B cell (primary cell): Measurements from ENCODE around the gene C12orf56. TPM values are rescaled to one million over a fixed set of nuclear protein-coding genes. Genes with fewer than 3 reads are reported as not detected.

Experiments
- ATAC-seq: fragments of 200-7000 bp; cut with Tn5 transposase; one replicate; pipeline ENCODE4 v1.10.0; 2021; ENCODE audit warnings: low read depth, mild to moderate bottlenecking, moderate number of reproducible peaks, moderate library complexity
- CTCF ChIA-PET: fragments of 350-600 bp; sonication (Branson Sonifier 250); formaldehyde crosslinking; loops from one replicate; lab custom pipeline; 2021; ENCODE audit warnings: antibody characterized with exemption, inconsistent platforms; lab: Charles Lee
- POLR2A ChIA-PET: fragments of 350-600 bp; sonication (Branson Sonifier 250); formaldehyde crosslinking; loops from one replicate; lab custom pipeline; 2021; ENCODE audit warnings: antibody characterized with exemption; lab: Charles Lee
- DNase-seq: peaks from one replicate; pipeline ENCODE4 v3.0.0; 2013
- H2AFZ ChIP-seq: 2 replicates; pipeline ENCODE4 v1.6.1; 2012; ENCODE audit warnings: mild to moderate bottlenecking, low read depth, low read length; ENCODE audit not compliant: insufficient read depth, poor library complexity, severe bottlenecking
- H3K27ac ChIP-seq, 2 donors: 1 replicate in 1 of 2; 2 replicates in 1 of 2; pipeline ENCODE4 v1.5.1; 2012 to 2013; ENCODE audit warnings: low read length in 2 of 2, mild to moderate bottlenecking in 2 of 2, moderate library complexity in 1 of 2
- H3K27me3 ChIP-seq, 4 experiments: fragments of 200-600 bp in 1 of 4; sonication (generic) in 1 of 4; replicated peaks in 1 of 4; 1 replicate in 2 of 4; 2 replicates in 2 of 4; pipeline versions ENCODE4 v1.6.1 to v1.7.0; 2013 to 2016; ENCODE audit warnings: low read length in 3 of 4, mild to moderate bottlenecking in 2 of 4, mixed read lengths in 1 of 4, moderate library complexity in 1 of 4; ENCODE audit not compliant: insufficient read depth in 4 of 4, control insufficient read depth in 3 of 4; ENCODE audit errors: control extremely low read depth in 1 of 4
- H3K36me3 ChIP-seq, 2 experiments: replicated peaks in 1 of 2; 1 replicate in 1 of 2; 2 replicates in 1 of 2; pipeline versions ENCODE4 v1.6.1 to v1.7.1; 2013; ENCODE audit warnings: low read length in 1 of 2; ENCODE audit not compliant: insufficient read depth in 2 of 2, control insufficient read depth in 1 of 2; ENCODE audit errors: control extremely low read depth in 1 of 2, extremely low read depth in 1 of 2
- H3K4me1 ChIP-seq, 2 donors: fragments of 200-600 bp in 1 of 2; sonication (generic) in 1 of 2; 1 replicate in 1 of 2; 2 replicates in 1 of 2; pipeline versions ENCODE4 v1.5.1 to v1.6.1; 2013 to 2017; ENCODE audit warnings: low read length in 2 of 2; ENCODE audit not compliant: control insufficient read depth in 2 of 2, insufficient read depth in 2 of 2
- H3K4me2 ChIP-seq: replicated peaks from 2 replicates; pipeline ENCODE3; 2012; ENCODE audit warnings: mild to moderate bottlenecking, low read depth, low read length; ENCODE audit not compliant: poor library complexity, severe bottlenecking
- H3K4me3 ChIP-seq, 5 experiments: fragments of 200-600 bp in 1 of 5; sonication (generic) in 1 of 5; 1 replicate in 3 of 5; 2 replicates in 2 of 5; pipeline versions ENCODE4 v1.5.1 to v1.7.0; 2011 to 2016; ENCODE audit warnings: low read length in 4 of 5, mild to moderate bottlenecking in 4 of 5, low read depth in 2 of 5, control low read depth in 1 of 5, moderate library complexity in 1 of 5; ENCODE audit not compliant: insufficient read depth in 1 of 5; ENCODE audit errors: control extremely low read depth in 1 of 5, extremely low read depth in 1 of 5
- H3K79me2 ChIP-seq: fragments of 200-600 bp; sonication (generic); one replicate; pipeline ENCODE4 v1.6.0; 2016; ENCODE audit warnings: low read length; ENCODE audit not compliant: control insufficient read depth, insufficient read depth
- H3K9ac ChIP-seq: fragments of 200-600 bp; sonication (generic); 2 replicates; pipeline ENCODE4 v1.6.1; 2017; ENCODE audit warnings: mild to moderate bottlenecking, low read length, moderate library complexity
- H3K9me3 ChIP-seq, 3 donors: one replicate each; pipeline versions ENCODE4 v1.6.1 to v1.7.1; 2013; ENCODE audit warnings: low read length in 2 of 3; ENCODE audit not compliant: control insufficient read depth in 2 of 3, insufficient read depth in 1 of 3; ENCODE audit errors: control extremely low read depth in 1 of 3
- H4K20me1 ChIP-seq: 2 replicates; pipeline ENCODE4 v1.6.0; 2012; ENCODE audit warnings: mild to moderate bottlenecking, low read length; ENCODE audit not compliant: insufficient read depth, control insufficient read depth, poor library complexity, severe bottlenecking
- H3K27ac Mint-ChIP-seq: one replicate; pipeline ENCODE4 v1.8.0; 2021; ENCODE audit warnings: mixed read lengths
- H3K27me3 Mint-ChIP-seq: one replicate; pipeline ENCODE4 v1.8.0; 2021; ENCODE audit warnings: mixed read lengths
- H3K4me1 Mint-ChIP-seq: one replicate; pipeline ENCODE4 v1.8.0; 2021; ENCODE audit warnings: mixed read lengths
- H3K4me3 Mint-ChIP-seq: one replicate; pipeline ENCODE4 v1.8.0; 2021; ENCODE audit warnings: mixed read lengths
- H3K9me3 Mint-ChIP-seq: one replicate; pipeline ENCODE4 v1.8.0; 2022; ENCODE audit warnings: mixed read lengths; ENCODE audit not compliant: insufficient read depth
- EZH2 ChIP-seq: IDR thresholded peaks from 2 replicates; pipeline ENCODE4 v1.6.1; 2012; ENCODE audit warnings: borderline replicate concordance, low read depth, mild to moderate bottlenecking, moderate library complexity, low read length; ENCODE audit not compliant: insufficient read depth, poor library complexity, severe bottlenecking
- WGBS: methylation state at CpG from one replicate; pipeline ENCODE4 v1.1.5; 2013; ENCODE audit warnings: missing lambda C conversion rate; ENCODE audit not compliant: insufficient coverage; 5-methylcytosine and 5-hydroxymethylcytosine counted together
- intact Hi-C: fragments of 100-400 bp; cut with micrococcal nuclease; formaldehyde crosslinking; loops from one replicate; pipeline ENCODE4 v1.10.0; 2022
- polyA plus RNA-seq: library from polyadenylated mRNA; depleted of rRNA; stranded (reverse); fragments of >200 nt; gene quantifications from 2 replicates; pipeline ENCODE4 v1.2.3, GENCODE V29; 2012
- total RNA-seq, 2 donors: library from RNA; stranded (reverse); fragments of 120-200 nt in 1 of 2; gene quantifications; 1 replicate in 1 of 2; 2 replicates in 1 of 2; pipeline versions ENCODE4 v1.2.3 to v1.2.4, GENCODE V29; 2013 to 2022
- TF ChIP-seq, protein P1 (sequence below): fragments of 200-600 bp; IDR thresholded peaks from one replicate; pipeline ENCODE4 v1.8.0; 2022; ENCODE audit warnings: antibody characterized with exemption, mild to moderate bottlenecking

The C12orf56 gene
- total and polyA plus RNA-seq, 2 donors (not counting 1 experiment from before 2014, with no cell fraction given), result not detected

- DNase-seq (no peak), ATAC-seq (no peak)
- intact Hi-C loops, result no loop called here
- ChIA-PET POLR2A (no interaction called here), CTCF (no interaction called here)
- Histone ChIP-seq H3K27ac (no peak overlapping the region), H3K9me3 (peaks cover 0 to 4% (median 0%) of the 10 kb centered on the region in 3 donors), H3K4me2 (no peak overlapping the region), H3K27me3 (no peaks in the 10 kb centered on the region), H4K20me1 (no peaks in the 10 kb centered on the region), H3K36me3 (no peaks in the 10 kb centered on the region), H2AFZ (no peak overlapping the region), H3K9ac (no peak overlapping the region), H3K4me1 (no peaks in the 10 kb centered on the region), H3K4me3 (no peak overlapping the region), H3K79me2 (no peaks in the 10 kb centered on the region)
- no peaks in the 10 kb centered on the region for H3K27me3 Mint-ChIP-seq
- no peak for TF ChIP-seq EZH2
- TF ChIP-seq, protein P1, sequence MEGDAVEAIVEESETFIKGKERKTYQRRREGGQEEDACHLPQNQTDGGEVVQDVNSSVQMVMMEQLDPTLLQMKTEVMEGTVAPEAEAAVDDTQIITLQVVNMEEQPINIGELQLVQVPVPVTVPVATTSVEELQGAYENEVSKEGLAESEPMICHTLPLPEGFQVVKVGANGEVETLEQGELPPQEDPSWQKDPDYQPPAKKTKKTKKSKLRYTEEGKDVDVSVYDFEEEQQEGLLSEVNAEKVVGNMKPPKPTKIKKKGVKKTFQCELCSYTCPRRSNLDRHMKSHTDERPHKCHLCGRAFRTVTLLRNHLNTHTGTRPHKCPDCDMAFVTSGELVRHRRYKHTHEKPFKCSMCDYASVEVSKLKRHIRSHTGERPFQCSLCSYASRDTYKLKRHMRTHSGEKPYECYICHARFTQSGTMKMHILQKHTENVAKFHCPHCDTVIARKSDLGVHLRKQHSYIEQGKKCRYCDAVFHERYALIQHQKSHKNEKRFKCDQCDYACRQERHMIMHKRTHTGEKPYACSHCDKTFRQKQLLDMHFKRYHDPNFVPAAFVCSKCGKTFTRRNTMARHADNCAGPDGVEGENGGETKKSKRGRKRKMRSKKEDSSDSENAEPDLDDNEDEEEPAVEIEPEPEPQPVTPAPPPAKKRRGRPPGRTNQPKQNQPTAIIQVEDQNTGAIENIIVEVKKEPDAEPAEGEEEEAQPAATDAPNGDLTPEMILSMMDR, result no peak
- no peaks in the 10 kb centered on the region for H3K4me1 Mint-ChIP-seq
- no peaks in the 10 kb centered on the region for H3K9me3 Mint-ChIP-seq
- H3K4me3 Mint-ChIP-seq, result no peak overlapping the region
- WGBS, result 79% methylated on average over 2 of the region's 3 CpGs
- H3K27ac Mint-ChIP-seq, result no peak overlapping the region
Measured at GRCh38 chr12:64318605-64319004, 72.0 kb downstream of the C12orf56 start.

- Histone ChIP-seq H3K9me3 (peaks cover 0 to 4% (median 0%) of the 10 kb centered on the region in 3 donors), H3K79me2 (no peaks in the 10 kb centered on the region), H2AFZ (no peak overlapping the region), H3K4me3 (no peak overlapping the region), H3K36me3 (no peaks in the 10 kb centered on the region), H3K4me1 (no peaks in the 10 kb centered on the region), H3K9ac (no peak overlapping the region), H4K20me1 (no peaks in the 10 kb centered on the region), H3K27ac (no peak overlapping the region), H3K4me2 (no peak overlapping the region), H3K27me3 (no peaks in the 10 kb centered on the region)
- CTCF ChIA-PET, result no interaction called here
- 95% methylated on average over 3 of the region's 4 CpGs for whole genome bisulfite sequencing
- POLR2A ChIA-PET, result no interaction called here
- Mint-ChIP-seq H3K27me3 (no peaks in the 10 kb centered on the region), H3K9me3 (no peaks in the 10 kb centered on the region), H3K4me3 (no peak overlapping the region), H3K4me1 (no peaks in the 10 kb centered on the region), H3K27ac (no peak overlapping the region)
- ATAC-seq (no peak), DNase-seq (no peak)
- TF ChIP-seq, protein P1, result no peak
- no peak for TF ChIP-seq EZH2
- intact Hi-C loops, result no loop called here
Measured at GRCh38 chr12:64311877-64312276, 78.7 kb downstream of the C12orf56 start.
